ENCODE data around the gene NTNG2.

DNA sequence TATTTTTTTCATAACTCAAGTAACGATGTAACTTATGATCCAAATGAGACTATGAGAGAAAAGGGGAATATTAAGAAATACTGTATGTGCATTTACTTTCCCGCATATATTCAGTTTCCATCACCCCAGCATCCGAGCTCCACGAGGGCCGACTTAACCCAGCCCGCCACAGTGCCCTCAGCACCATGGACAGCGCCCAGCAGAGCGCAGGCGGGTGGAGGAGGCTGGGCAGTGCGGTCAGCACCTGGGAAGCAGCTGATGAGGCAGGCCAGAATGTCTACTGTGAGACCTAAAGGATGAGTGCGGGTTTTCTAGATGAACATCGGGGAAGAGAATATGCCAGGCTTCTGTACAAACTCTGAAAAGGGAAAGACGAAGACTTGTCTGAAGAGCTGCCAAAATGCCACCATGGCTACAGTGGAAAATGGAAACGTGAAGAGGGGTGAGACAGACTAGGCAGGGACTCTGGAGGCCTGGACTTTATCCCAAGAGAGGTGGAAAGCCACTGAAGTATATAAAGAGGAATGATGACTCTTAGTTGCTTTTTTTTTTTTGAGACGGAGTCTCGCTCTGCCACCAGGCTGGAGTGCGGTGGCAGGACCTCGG lies 47.7 kb upstream of the NTNG2 start:
- no peak for TF ChIP-seq POLR2A (IDR thresholded peaks at IDR 0.05)
- TF ChIP-seq, protein P1, sequence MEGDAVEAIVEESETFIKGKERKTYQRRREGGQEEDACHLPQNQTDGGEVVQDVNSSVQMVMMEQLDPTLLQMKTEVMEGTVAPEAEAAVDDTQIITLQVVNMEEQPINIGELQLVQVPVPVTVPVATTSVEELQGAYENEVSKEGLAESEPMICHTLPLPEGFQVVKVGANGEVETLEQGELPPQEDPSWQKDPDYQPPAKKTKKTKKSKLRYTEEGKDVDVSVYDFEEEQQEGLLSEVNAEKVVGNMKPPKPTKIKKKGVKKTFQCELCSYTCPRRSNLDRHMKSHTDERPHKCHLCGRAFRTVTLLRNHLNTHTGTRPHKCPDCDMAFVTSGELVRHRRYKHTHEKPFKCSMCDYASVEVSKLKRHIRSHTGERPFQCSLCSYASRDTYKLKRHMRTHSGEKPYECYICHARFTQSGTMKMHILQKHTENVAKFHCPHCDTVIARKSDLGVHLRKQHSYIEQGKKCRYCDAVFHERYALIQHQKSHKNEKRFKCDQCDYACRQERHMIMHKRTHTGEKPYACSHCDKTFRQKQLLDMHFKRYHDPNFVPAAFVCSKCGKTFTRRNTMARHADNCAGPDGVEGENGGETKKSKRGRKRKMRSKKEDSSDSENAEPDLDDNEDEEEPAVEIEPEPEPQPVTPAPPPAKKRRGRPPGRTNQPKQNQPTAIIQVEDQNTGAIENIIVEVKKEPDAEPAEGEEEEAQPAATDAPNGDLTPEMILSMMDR (IDR thresholded peaks at IDR 0.05), result no peak
